ENCODE results near the gene MRC1.

The MRC1 gene

GRCh38 chr10:17954861-17955260 lies 145.7 kb downstream of the MRC1 start:
- no peak overlapping the region for H2AFZ ChIP-seq (ENCODE audit: low read length)
- H4K20me1 ChIP-seq (ENCODE audit: insufficient read depth, low read length, poor library complexity, severe bottlenecking) = no peaks in the 10 kb centered on the region
- H3K4me1 ChIP-seq (ENCODE audit: insufficient read depth, low read length, poor library complexity, severe bottlenecking) = no peaks in the 10 kb centered on the region
- H3K27me3 ChIP-seq (ENCODE audit: insufficient read depth, low read length, poor library complexity, severe bottlenecking) = no peaks in the 10 kb centered on the region
- no peaks in the 10 kb centered on the region for H3K9me2 ChIP-seq (replicated peaks; ENCODE audit: low read depth, low read length)
- no peaks in the 10 kb centered on the region for H3K79me2 ChIP-seq (ENCODE audit: insufficient read depth, low read length)
- TF ChIP-seq EZH2phosphoT487 (IDR thresholded peaks at IDR 0.05; ENCODE audit: borderline replicate concordance) = no peak
- no peak overlapping the region for H3K4me2 ChIP-seq (ENCODE audit: low read depth, low read length, poor library complexity, severe bottlenecking)
- H3F3A ChIP-seq (ENCODE audit: low read depth) = no peaks in the 10 kb centered on the region
- H3K9ac ChIP-seq (ENCODE audit: low read depth, low read length, poor library complexity, severe bottlenecking) = no peak overlapping the region
- no peaks in the 10 kb centered on the region for H3K36me3 ChIP-seq (ENCODE audit: insufficient read depth, low read length)
- H3K9me3 ChIP-seq (ENCODE audit: insufficient read depth, low read depth, low read length) = no peaks in the 10 kb centered on the region
- no peak overlapping the region for H3K4me3 ChIP-seq (ENCODE audit: low read length, poor library complexity, severe bottlenecking)

GRCh38 chr10:17958049-17958448 lies 148.9 kb downstream of the MRC1 start:
- Histone ChIP-seq H2AFZ (ENCODE audit: low read length) (no peak overlapping the region), H3K79me2 (ENCODE audit: insufficient read depth, low read length) (no peaks in the 10 kb centered on the region), H3F3A (ENCODE audit: low read depth) (no peaks in the 10 kb centered on the region), H3K4me2 (ENCODE audit: low read depth, low read length, poor library complexity, severe bottlenecking) (no peak overlapping the region), H3K9ac (ENCODE audit: low read depth, low read length, poor library complexity, severe bottlenecking) (no peak overlapping the region), H3K9me2 (replicated peaks; ENCODE audit: low read depth, low read length) (no peaks in the 10 kb centered on the region), H3K27me3 (ENCODE audit: insufficient read depth, low read length, poor library complexity, severe bottlenecking) (no peaks in the 10 kb centered on the region), H3K4me1 (ENCODE audit: insufficient read depth, low read length, poor library complexity, severe bottlenecking) (no peaks in the 10 kb centered on the region), H3K9me3 (ENCODE audit: insufficient read depth, low read depth, low read length) (no peaks in the 10 kb centered on the region), H3K4me3 (ENCODE audit: low read length, poor library complexity, severe bottlenecking) (no peak overlapping the region), H3K36me3 (ENCODE audit: insufficient read depth, low read length) (no peaks in the 10 kb centered on the region), H4K20me1 (ENCODE audit: insufficient read depth, low read length, poor library complexity, severe bottlenecking) (no peaks in the 10 kb centered on the region)
- TF ChIP-seq CTCF (conservative IDR thresholded peaks at IDR 0.05; ENCODE audit: low read length) (no peak), EZH2phosphoT487 (IDR thresholded peaks at IDR 0.05; ENCODE audit: borderline replicate concordance) (no peak)

GRCh38 chr10:17959870-17960269 lies 150.7 kb downstream of the MRC1 start:
- no peak overlapping the region for H3K9ac ChIP-seq (ENCODE audit: low read depth, low read length, poor library complexity, severe bottlenecking)
- H3K4me1 ChIP-seq (ENCODE audit: insufficient read depth, low read length, poor library complexity, severe bottlenecking) = no peaks in the 10 kb centered on the region
- no peaks in the 10 kb centered on the region for H3K9me3 ChIP-seq (ENCODE audit: insufficient read depth, low read depth, low read length)
- no peaks in the 10 kb centered on the region for H3K9me2 ChIP-seq (replicated peaks; ENCODE audit: low read depth, low read length)
- H3F3A ChIP-seq (ENCODE audit: low read depth) = no peaks in the 10 kb centered on the region
- no peaks in the 10 kb centered on the region for H3K79me2 ChIP-seq (ENCODE audit: insufficient read depth, low read length)
- H4K20me1 ChIP-seq (ENCODE audit: insufficient read depth, low read length, poor library complexity, severe bottlenecking) = no peaks in the 10 kb centered on the region
- H2AFZ ChIP-seq (ENCODE audit: low read length) = no peak overlapping the region
- TF ChIP-seq EZH2phosphoT487 (IDR thresholded peaks at IDR 0.05; ENCODE audit: borderline replicate concordance) (no peak), CTCF (conservative IDR thresholded peaks at IDR 0.05; ENCODE audit: low read length) (no peak)
- H3K27me3 ChIP-seq (ENCODE audit: insufficient read depth, low read length, poor library complexity, severe bottlenecking) = no peaks in the 10 kb centered on the region
- H3K4me2 ChIP-seq (ENCODE audit: low read depth, low read length, poor library complexity, severe bottlenecking) = no peak overlapping the region
- H3K36me3 ChIP-seq (ENCODE audit: insufficient read depth, low read length) = no peaks in the 10 kb centered on the region
- H3K4me3 ChIP-seq (ENCODE audit: low read length, poor library complexity, severe bottlenecking) = no peak overlapping the region

Data from Loucy (cell line).